ENCODE results near the gene ZBTB42.
A peak's percentile ranks its signal among the peaks of the same experiment; 100 is the strongest.

Gene ZBTB42

DNA sequence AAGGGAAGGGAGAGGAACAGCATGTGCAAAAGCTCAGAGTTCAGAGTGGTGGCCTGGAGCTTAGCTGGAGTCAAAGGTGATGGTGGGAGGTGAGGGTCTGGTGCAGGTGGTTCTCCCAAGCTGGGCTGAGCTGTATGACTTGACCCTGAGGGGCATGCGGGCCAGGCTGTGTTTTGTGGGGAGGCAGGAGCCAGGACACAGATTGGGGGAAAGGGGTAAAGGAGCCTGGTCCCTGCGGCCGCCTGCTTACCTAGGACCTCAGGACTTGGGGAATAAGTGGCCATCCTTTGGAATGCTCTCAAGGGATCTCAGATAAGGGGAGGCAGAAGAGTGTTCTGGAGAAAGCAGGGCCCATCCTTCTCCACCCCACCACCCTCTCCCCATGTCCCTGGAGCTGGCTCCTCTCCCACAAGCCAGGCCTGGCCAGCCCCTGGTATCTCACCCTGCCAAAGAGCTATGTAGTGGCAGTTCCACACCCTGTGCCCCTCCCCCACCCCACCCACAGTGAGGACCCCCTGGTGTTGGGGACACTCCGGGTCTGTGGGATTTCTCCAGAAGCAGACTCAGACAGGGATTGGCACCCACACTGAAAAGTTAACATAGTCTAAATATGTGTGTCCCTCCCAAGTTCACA lies 44.2 kb downstream of the ZBTB42 start:
- Histone ChIP-seq H3K27me3 (ENCODE audit: insufficient read depth, poor library complexity, severe bottlenecking) (peaks cover 68% of the 10 kb centered on the region), H3K27ac (ENCODE audit: poor library complexity, severe bottlenecking) (no peak overlapping the region), H3K36me3 (ENCODE audit: low read depth) (no peaks in the 10 kb centered on the region), H3K4me1 (ENCODE audit: insufficient read depth, poor library complexity, severe bottlenecking) (no peaks in the 10 kb centered on the region), H3K9me3 (ENCODE audit: severe bottlenecking) (no peaks in the 10 kb centered on the region), H3K4me3 (ENCODE audit: severe bottlenecking) (no peak overlapping the region)
- no peak for TF ChIP-seq CTCF (IDR thresholded peaks at IDR 0.05; ENCODE audit: poor library complexity, severe bottlenecking)
- DNase-seq (ENCODE audit: low spot score) (peak; percentile 63), ATAC-seq (ENCODE audit: low read depth) (no peak)

DNA sequence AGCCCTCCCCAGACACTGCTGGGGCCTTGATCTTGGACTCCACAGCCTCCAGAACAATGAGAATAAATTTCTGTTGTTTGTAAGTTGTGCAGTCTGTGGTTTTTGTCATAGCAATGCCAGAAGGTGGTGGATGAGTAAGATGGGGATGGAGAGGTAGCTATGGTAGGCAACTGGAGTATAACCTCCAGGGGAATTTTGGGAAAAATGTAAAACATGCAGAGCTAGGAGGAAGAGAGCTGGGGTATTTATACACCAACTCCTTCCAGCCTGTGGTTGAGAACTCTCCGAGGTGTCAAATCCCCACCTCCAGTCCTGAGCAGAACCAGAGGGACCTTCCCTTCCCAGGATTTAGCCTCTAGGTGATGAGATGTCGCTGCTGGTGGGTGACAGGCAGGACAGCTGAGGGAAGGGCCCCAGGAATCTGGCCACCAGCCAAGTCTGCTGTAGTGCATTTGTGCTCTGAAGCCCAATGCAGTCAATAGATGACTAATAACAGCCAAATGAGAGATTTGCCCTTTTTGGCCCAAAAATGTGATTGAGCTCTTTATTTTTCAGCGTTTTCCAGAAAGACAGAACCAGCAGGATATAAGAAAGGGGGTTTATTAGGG lies 45.0 kb downstream of the ZBTB42 start:
- Histone ChIP-seq H3K27ac (ENCODE audit: poor library complexity, severe bottlenecking) (no peak overlapping the region), H3K36me3 (ENCODE audit: low read depth) (no peaks in the 10 kb centered on the region), H3K9me3 (ENCODE audit: severe bottlenecking) (no peaks in the 10 kb centered on the region), H3K4me3 (ENCODE audit: severe bottlenecking) (no peak overlapping the region), H3K4me1 (ENCODE audit: insufficient read depth, poor library complexity, severe bottlenecking) (no peaks in the 10 kb centered on the region), H3K27me3 (ENCODE audit: insufficient read depth, poor library complexity, severe bottlenecking) (peaks cover 60% of the 10 kb centered on the region)
- peak; percentile 31 for DNase-seq (ENCODE audit: low spot score)
- TF ChIP-seq CTCF (IDR thresholded peaks at IDR 0.05; ENCODE audit: poor library complexity, severe bottlenecking): no peak
- ATAC-seq (ENCODE audit: low read depth): no peak

DNA sequence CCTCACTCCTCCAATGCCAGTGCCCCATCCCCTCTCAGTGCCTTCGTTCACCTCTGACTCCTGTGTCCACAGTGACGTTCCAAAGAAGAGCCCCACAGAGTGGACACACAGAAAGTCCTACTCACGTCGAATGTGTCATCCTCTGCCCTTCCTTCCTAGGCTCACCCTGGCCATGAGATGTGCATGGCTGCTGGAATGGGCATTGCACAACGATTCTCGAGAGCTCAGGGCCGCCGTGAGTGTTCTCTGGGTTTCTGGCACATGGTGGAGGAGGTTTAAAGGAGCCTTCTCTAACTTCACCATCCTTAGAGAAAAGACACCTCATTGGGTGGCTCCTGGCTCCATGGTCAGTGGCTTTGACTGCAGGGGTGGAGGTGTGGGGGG lies 51.4 kb downstream of the ZBTB42 start:
- no peak; the same call in 2 of the 3 replicates for ATAC-seq (ENCODE audit: low read depth)

More for the DNA sequence above, 51.4 kb downstream of the ZBTB42 start:
- H3K4me1 ChIP-seq (ENCODE audit: insufficient read depth, poor library complexity, severe bottlenecking): no peaks in the 10 kb centered on the region
- H3K36me3 ChIP-seq (ENCODE audit: low read depth): no peaks in the 10 kb centered on the region
- peak; percentile 44 for DNase-seq (ENCODE audit: low spot score)
- H3K4me3 ChIP-seq (ENCODE audit: severe bottlenecking): no peak overlapping the region
- no peak overlapping the region for H3K27ac ChIP-seq (ENCODE audit: poor library complexity, severe bottlenecking)
- H3K9me3 ChIP-seq (ENCODE audit: severe bottlenecking): no peaks in the 10 kb centered on the region
- no peak for TF ChIP-seq CTCF (IDR thresholded peaks at IDR 0.05; ENCODE audit: poor library complexity, severe bottlenecking)
- peaks cover 10% of the 10 kb centered on the region for H3K27me3 ChIP-seq (ENCODE audit: insufficient read depth, poor library complexity, severe bottlenecking)
